Omental fat pad (tissue), 4 donors: ENCODE results near the gene DMGDH. TPM values are rescaled to one million over a fixed set of nuclear protein-coding genes. Genes with fewer than 3 reads are reported as not detected.
A peak's percentile ranks its signal among the peaks of the same experiment; 100 is the strongest.

ENCODE experiments used
- ATAC-seq: fragments of 150-250 bp; one replicate; pipeline ENCODE4 v1.9.1; 2016; ENCODE audit warnings: mild to moderate bottlenecking, moderate library complexity; ENCODE audit not compliant: low FRiP score
- DNase-seq: peaks from one replicate; pipeline ENCODE4 v3.0.0-alpha.2; 2019; ENCODE audit warnings: low spot score
- CTCF ChIP-seq, 3 donors: fragments of 450-650 bp; IDR thresholded peaks; one replicate each; pipeline ENCODE4 v1.5.1; 2016 to 2017; ENCODE audit warnings: antibody characterized with exemption in 3 of 3, mild to moderate bottlenecking in 3 of 3, moderate library complexity in 2 of 3
- total RNA-seq, 4 donors: library from RNA; depleted of rRNA; stranded (reverse); fragments of >200 nt; gene quantifications; one replicate each; pipeline ENCODE4 v1.1.0, GENCODE V29; 2016

DMGDH gene
- total RNA-seq, 4 donors from 2014 or later = 2.8 to 13.9 (median 4.4) TPM

GRCh38 chr5:78979909-78980308, 89.6 kb downstream of the DMGDH start:
- no peak for TF ChIP-seq CTCF (IDR thresholded peaks at IDR 0.05)
- no peak for ATAC-seq
- DNase-seq = no peak

- DNase-seq = no peak
- no peak for ATAC-seq
- no peak for TF ChIP-seq CTCF (IDR thresholded peaks at IDR 0.05)
Observed at GRCh38 chr5:78979117-78979742, 90.2 kb downstream of the DMGDH start.

- TF ChIP-seq CTCF (IDR thresholded peaks at IDR 0.05) = no peak
- ATAC-seq (peak; percentile 5), DNase-seq (no peak)
Observed at GRCh38 chr5:78975035-78975434, 94.4 kb downstream of the DMGDH start.

- DNase-seq = no peak
- no peak for TF ChIP-seq CTCF (IDR thresholded peaks at IDR 0.05)
- no peak for ATAC-seq
Observed at GRCh38 chr5:78974601-78975000, 94.9 kb downstream of the DMGDH start.

- no peak for TF ChIP-seq CTCF (IDR thresholded peaks at IDR 0.05)
- ATAC-seq (no peak), DNase-seq (no peak)
Observed at GRCh38 chr5:78974011-78974410, 95.5 kb downstream of the DMGDH start.

GRCh38 chr5:78972654-78973428, 96.6 kb downstream of the DMGDH start:
- no peak for TF ChIP-seq CTCF (IDR thresholded peaks at IDR 0.05)
- no peak for DNase-seq
- ATAC-seq = peak; percentile 59

- no peak for TF ChIP-seq CTCF (IDR thresholded peaks at IDR 0.05)
- no peak for ATAC-seq
- no peak for DNase-seq
Observed at GRCh38 chr5:78971998-78972397, 97.5 kb downstream of the DMGDH start.
